GM23338 (cell line): ENCODE results near the gene RINL. TPM values are rescaled to one million over a fixed set of nuclear protein-coding genes. Genes with fewer than 3 reads are reported as not detected.

Source experiments
- ATAC-seq: fragments of 200-7000 bp; cut with Tn5 transposase; 3 replicates; pipeline ENCODE4 v1.9.1; 2020
- DNase-seq: peaks from one replicate; pipeline ENCODE4 v3.0.0-alpha.2; 2015; ENCODE audit warnings: low spot score
- H2AFZ ChIP-seq: fragments of 200-600 bp; sonication (generic); 2 replicates; pipeline ENCODE4 v1.8.0; 2016; ENCODE audit warnings: antibody characterized with exemption, mild to moderate bottlenecking, moderate library complexity
- H3F3A ChIP-seq: fragments of 200-600 bp; sonication (generic); replicated peaks from 2 replicates; pipeline ENCODE4 v1.8.0; 2017; ENCODE audit warnings: antibody characterized with exemption, mixed run types, low read depth
- H3K27ac ChIP-seq: fragments of 200-600 bp; sonication (generic); 2 replicates; pipeline ENCODE4 v1.6.1; 2016; ENCODE audit warnings: low read depth
- H3K27me3 ChIP-seq: fragments of 200-600 bp; sonication (generic); 2 replicates; pipeline ENCODE4 v1.8.0; 2016; ENCODE audit warnings: mild to moderate bottlenecking, mixed run types, moderate library complexity; ENCODE audit not compliant: insufficient read depth
- H3K36me3 ChIP-seq: fragments of 200-600 bp; sonication (generic); 2 replicates; pipeline ENCODE4 v1.8.0; 2016; ENCODE audit warnings: mild to moderate bottlenecking; ENCODE audit not compliant: insufficient read depth
- H3K4me1 ChIP-seq: fragments of 200-600 bp; sonication (generic); 2 replicates; pipeline ENCODE4 v1.8.0; 2016; ENCODE audit warnings: mild to moderate bottlenecking, moderate library complexity; ENCODE audit not compliant: insufficient read depth
- H3K4me2 ChIP-seq: fragments of 200-600 bp; sonication (generic); 2 replicates; pipeline ENCODE4 v1.7.1; 2017; ENCODE audit warnings: mixed run types
- H3K4me3 ChIP-seq: fragments of 200-600 bp; sonication (generic); 2 replicates; pipeline ENCODE4 v1.6.1; 2016; ENCODE audit warnings: mixed run types
- H3K79me2 ChIP-seq: fragments of 200-600 bp; sonication (generic); replicated peaks from 2 replicates; pipeline ENCODE4 v1.8.0; 2017; ENCODE audit warnings: mild to moderate bottlenecking; ENCODE audit not compliant: insufficient read depth
- H3K9me2 ChIP-seq: fragments of 200-600 bp; sonication (generic); 2 replicates; pipeline ENCODE4 v1.8.0; 2017; ENCODE audit not compliant: insufficient read depth
- H4K20me1 ChIP-seq: fragments of 200-600 bp; sonication (generic); replicated peaks from 2 replicates; pipeline ENCODE4 v1.8.0; 2017; ENCODE audit warnings: mild to moderate bottlenecking; ENCODE audit not compliant: insufficient read depth
- H3K27ac Mint-ChIP-seq: 2 replicates; pipeline ENCODE4 v1.8.0; 2020; ENCODE audit warnings: inconsistent platforms, mild to moderate bottlenecking, moderate library complexity, mixed read lengths
- H3K27me3 Mint-ChIP-seq: 3 replicates; pipeline ENCODE4 v1.8.0; 2022; ENCODE audit warnings: low read depth, mild to moderate bottlenecking, moderate library complexity, mixed read lengths, inconsistent platforms; ENCODE audit not compliant: insufficient read depth, poor library complexity
- H3K36me3 Mint-ChIP-seq: 3 replicates; pipeline ENCODE4 v1.8.0; 2021; ENCODE audit warnings: low read depth, mild to moderate bottlenecking, inconsistent platforms, moderate library complexity, mixed read lengths
- H3K4me1 Mint-ChIP-seq: 3 replicates; pipeline ENCODE4 v1.8.0; 2020; ENCODE audit warnings: mild to moderate bottlenecking, inconsistent platforms, mixed read lengths
- H3K4me3 Mint-ChIP-seq: 3 replicates; pipeline ENCODE4 v1.8.0; 2021; ENCODE audit warnings: moderate library complexity, mild to moderate bottlenecking, inconsistent platforms, mixed read lengths
- H3K9me3 Mint-ChIP-seq: 3 replicates; pipeline ENCODE4 v1.8.0; 2020; ENCODE audit warnings: moderate library complexity, mild to moderate bottlenecking, inconsistent platforms, mixed read lengths
- CREB1 ChIP-seq: fragments of 250-450 bp; sonication (Bioruptor Pico); IDR thresholded peaks from 2 replicates; pipeline ENCODE4 v1.5.0; 2020; ENCODE audit warnings: low read depth, mild to moderate bottlenecking, moderate library complexity
- CTCF ChIP-seq, 2 experiments: fragments of 200-600 bp in 1 of 2; sonication (generic) in 1 of 2; conservative IDR thresholded peaks; 2 replicates each; pipeline versions ENCODE4 v1.5.1 to v1.6.1; 2016 to 2017; ENCODE audit warnings: antibody characterized with exemption in 2 of 2, low read depth in 2 of 2, mild to moderate bottlenecking in 2 of 2, moderate library complexity in 1 of 2
- ETS1 ChIP-seq: IDR thresholded peaks from 2 replicates; pipeline ENCODE4 v1.6.1; 2016; ENCODE audit warnings: antibody characterized with exemption
- POLR2AphosphoS5 ChIP-seq: IDR thresholded peaks from 2 replicates; pipeline ENCODE4 v1.6.1; 2016; ENCODE audit warnings: antibody characterized with exemption, low read depth
- STAT1 ChIP-seq: IDR thresholded peaks from one replicate; pipeline ENCODE4 v1.6.1; 2016; ENCODE audit warnings: antibody characterized with exemption; ENCODE audit not compliant: unreplicated experiment
- ZNF114 ChIP-seq: fragments of 250-450 bp; sonication (Bioruptor Pico); IDR thresholded peaks from 2 replicates; pipeline ENCODE4 v1.5.0; 2020; ENCODE audit warnings: mild to moderate bottlenecking, moderate library complexity
- ZNF331 ChIP-seq: fragments of 250-450 bp; sonication (Bioruptor Pico); IDR thresholded peaks from 2 replicates; pipeline ENCODE4 v1.5.0; 2020; ENCODE audit warnings: low read depth, mild to moderate bottlenecking, moderate library complexity
- ZNF462 ChIP-seq: fragments of 250-450 bp; sonication (Bioruptor Pico); IDR thresholded peaks from 2 replicates; pipeline ENCODE4 v1.5.0; 2020; ENCODE audit warnings: mild to moderate bottlenecking, moderate library complexity
- polyA plus RNA-seq: library from polyadenylated mRNA; unstranded; fragments of >200 nt; fragmentation: Nextera tagmentation; extraction: Ambion mirVana; gene quantifications from 2 replicates; pipeline ENCODE4 v1.2.1, GENCODE V29; 2016
- total RNA-seq: library from RNA; depleted of rRNA; stranded (reverse); fragments of >200 nt; shearing (Covaris generic); gene quantifications from 2 replicates; pipeline ENCODE4 v1.2.3, GENCODE V29; 2014

The RINL gene
- total and polyA plus RNA-seq, 2 experiments from 2014 or later, result 11.2 to 21.4 TPM

GRCh38 chr19:38841180-38841766 is 36.8 kb downstream of the RINL start (continued):
- TF ChIP-seq ZNF462 (CRISPR knock-in tag), result no peak
- no peak for TF ChIP-seq ETS1
- no peak for TF ChIP-seq CREB1
- no peak for TF ChIP-seq POLR2AphosphoS5
- TF ChIP-seq ZNF114 (CRISPR knock-in tag), result no peak
- TF ChIP-seq ZNF331 (CRISPR knock-in tag), result no peak

- no peak overlapping the region for H3K4me2 ChIP-seq
- H3F3A ChIP-seq, result peaks cover 86% of the 10 kb centered on the region
- DNase-seq (no peak), ATAC-seq (no peak)
- peaks cover 46% of the 10 kb centered on the region for H3K79me2 ChIP-seq
- H4K20me1 ChIP-seq, result peaks cover 53% of the 10 kb centered on the region
- H3K4me3 ChIP-seq, result no peak overlapping the region
- no peaks in the 10 kb centered on the region for H3K9me3 Mint-ChIP-seq
- no peaks in the 10 kb centered on the region for H3K9me2 ChIP-seq
- no peaks in the 10 kb centered on the region for H3K27me3 ChIP-seq
- H2AFZ ChIP-seq, result no peak overlapping the region
- peaks cover 100% of the 10 kb centered on the region for H3K36me3 Mint-ChIP-seq
- no peak overlapping the region for H3K4me3 Mint-ChIP-seq
- no peak overlapping the region for H3K27ac Mint-ChIP-seq
- H3K36me3 ChIP-seq, result peaks cover 89% of the 10 kb centered on the region
- peak overlapping the region; percentile 69 for H3K27ac ChIP-seq
- peaks cover 11% of the 10 kb centered on the region; the same call in 2 of the 3 replicates for H3K4me1 Mint-ChIP-seq
- H3K4me1 ChIP-seq, result no peaks in the 10 kb centered on the region
- peaks cover 18% of the 10 kb centered on the region for H3K27me3 Mint-ChIP-seq
- TF ChIP-seq STAT1 (no peak), CTCF (conservative IDR thresholded peaks at IDR 0.05; ENCODE audit: low read depth in 2 of 2) (no peak), ETS1 (no peak)
These were observed 37.5 kb downstream of the RINL start for GRCh38 chr19:38840583-38840968.
